GM10266 (cell line): ENCODE measurements around the gene TVP23A.

Source experiments
- DNase-seq: peaks from one replicate; pipeline ENCODE4 v3.0.0; 2012; ENCODE audit errors: extremely low spot score
- CTCF ChIP-seq: IDR thresholded peaks from 2 replicates; pipeline ENCODE4 v1.5.1; 2012; ENCODE audit warnings: mild to moderate bottlenecking, low read depth; ENCODE audit not compliant: control insufficient read depth, insufficient read depth; ENCODE audit errors: missing control alignments

TVP23A gene

GRCh38 chr16:10849736-10850477, 31.3 kb upstream of the TVP23A start:
- no peak for TF ChIP-seq CTCF
- DNase-seq, result no peak

- no peak for TF ChIP-seq CTCF
- DNase-seq, result no peak
These were observed 28.6 kb upstream of the TVP23A start for GRCh38 chr16:10847176-10847575.

GRCh38 chr16:10846213-10846998, 27.8 kb upstream of the TVP23A start:
- TF ChIP-seq CTCF, result no peak
- no peak for DNase-seq

- TF ChIP-seq CTCF, result no peak
- DNase-seq, result no peak
These were observed 22.1 kb upstream of the TVP23A start for GRCh38 chr16:10840703-10841102.

- no peak for DNase-seq
- no peak for TF ChIP-seq CTCF
These were observed 20.7 kb upstream of the TVP23A start for GRCh38 chr16:10839279-10839666.

GRCh38 chr16:10838621-10839278, 20.2 kb upstream of the TVP23A start:
- no peak for TF ChIP-seq CTCF
- DNase-seq, result no peak
